ENCODE data around the gene RGP1.
A peak's percentile ranks its signal among the peaks of the same experiment; 100 is the strongest.

Gene RGP1

GRCh38 chr9:35791297-35791921 is 42.3 kb downstream of the RGP1 start, which contains the start of gene NPR2:
Gene NPR2, plus strand, starts transcription at chr9:35791591. Its CDS starts 818 bp downstream, at chr9:35792409.
- TF ChIP-seq, protein P1, sequence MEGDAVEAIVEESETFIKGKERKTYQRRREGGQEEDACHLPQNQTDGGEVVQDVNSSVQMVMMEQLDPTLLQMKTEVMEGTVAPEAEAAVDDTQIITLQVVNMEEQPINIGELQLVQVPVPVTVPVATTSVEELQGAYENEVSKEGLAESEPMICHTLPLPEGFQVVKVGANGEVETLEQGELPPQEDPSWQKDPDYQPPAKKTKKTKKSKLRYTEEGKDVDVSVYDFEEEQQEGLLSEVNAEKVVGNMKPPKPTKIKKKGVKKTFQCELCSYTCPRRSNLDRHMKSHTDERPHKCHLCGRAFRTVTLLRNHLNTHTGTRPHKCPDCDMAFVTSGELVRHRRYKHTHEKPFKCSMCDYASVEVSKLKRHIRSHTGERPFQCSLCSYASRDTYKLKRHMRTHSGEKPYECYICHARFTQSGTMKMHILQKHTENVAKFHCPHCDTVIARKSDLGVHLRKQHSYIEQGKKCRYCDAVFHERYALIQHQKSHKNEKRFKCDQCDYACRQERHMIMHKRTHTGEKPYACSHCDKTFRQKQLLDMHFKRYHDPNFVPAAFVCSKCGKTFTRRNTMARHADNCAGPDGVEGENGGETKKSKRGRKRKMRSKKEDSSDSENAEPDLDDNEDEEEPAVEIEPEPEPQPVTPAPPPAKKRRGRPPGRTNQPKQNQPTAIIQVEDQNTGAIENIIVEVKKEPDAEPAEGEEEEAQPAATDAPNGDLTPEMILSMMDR (IDR thresholded peaks at IDR 0.05), result no peak
- Mint-ChIP-seq H3K4me3 (peak within 1 kb of the TSS; percentile 77), H3K27ac (peak within 1 kb of the TSS; percentile 62), H3K27me3 (ENCODE audit: low read depth, poor library complexity) (peaks cover 4% of the 10 kb centered on the region), H3K4me1 (peaks cover 44% of the 10 kb centered on the region), H3K36me3 (ENCODE audit: low read depth) (peaks cover 10% of the 10 kb centered on the region), H3K9me3 (no peaks in the 10 kb centered on the region)
- DNase-seq, result peak; percentile 72

GRCh38 chr9:35792024-35792813 is 43.1 kb downstream of the RGP1 start:
- peak overlapping the region; percentile 57 for H3K4me3 Mint-ChIP-seq
- peak; percentile 10 for DNase-seq
- H3K27me3 Mint-ChIP-seq (ENCODE audit: low read depth, poor library complexity), result peaks cover 4% of the 10 kb centered on the region
- peaks cover 7% of the 10 kb centered on the region for H3K36me3 Mint-ChIP-seq (ENCODE audit: low read depth)
- no peak overlapping the region for H3K27ac Mint-ChIP-seq
- H3K4me1 Mint-ChIP-seq, result peaks cover 52% of the 10 kb centered on the region
- TF ChIP-seq, protein P1 (IDR thresholded peaks at IDR 0.05), result no peak
- no peaks in the 10 kb centered on the region for H3K9me3 Mint-ChIP-seq

DNA sequence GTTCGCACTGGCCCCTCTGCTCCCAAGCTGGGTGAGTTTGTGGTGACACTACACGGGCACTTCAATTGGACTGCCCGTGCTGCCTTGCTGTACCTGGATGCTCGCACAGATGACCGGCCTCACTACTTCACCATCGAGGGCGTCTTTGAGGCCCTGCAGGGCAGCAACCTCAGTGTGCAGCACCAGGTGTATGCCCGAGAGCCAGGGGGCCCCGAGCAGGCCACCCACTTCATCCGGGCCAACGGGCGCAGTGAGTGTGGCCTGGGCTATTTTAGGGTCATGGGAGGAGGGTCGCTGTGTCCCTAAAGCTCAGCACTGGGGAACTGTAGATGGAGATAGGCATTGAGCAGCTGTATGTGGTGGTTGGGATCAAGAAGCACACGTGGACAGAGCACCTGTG is 43.7 kb downstream of the RGP1 start:
- peaks cover 57% of the 10 kb centered on the region for H3K4me1 Mint-ChIP-seq
- H3K4me3 Mint-ChIP-seq, result peak overlapping the region; percentile 57
- TF ChIP-seq, protein P1 (IDR thresholded peaks at IDR 0.05), result no peak
- no peak for DNase-seq
- peak overlapping the region; percentile 23 for H3K27ac Mint-ChIP-seq
- H3K36me3 Mint-ChIP-seq (ENCODE audit: low read depth), result peaks cover under 1% of the 10 kb centered on the region
- no peaks in the 10 kb centered on the region for H3K9me3 Mint-ChIP-seq
- H3K27me3 Mint-ChIP-seq (ENCODE audit: low read depth, poor library complexity), result peaks cover 4% of the 10 kb centered on the region

DNA sequence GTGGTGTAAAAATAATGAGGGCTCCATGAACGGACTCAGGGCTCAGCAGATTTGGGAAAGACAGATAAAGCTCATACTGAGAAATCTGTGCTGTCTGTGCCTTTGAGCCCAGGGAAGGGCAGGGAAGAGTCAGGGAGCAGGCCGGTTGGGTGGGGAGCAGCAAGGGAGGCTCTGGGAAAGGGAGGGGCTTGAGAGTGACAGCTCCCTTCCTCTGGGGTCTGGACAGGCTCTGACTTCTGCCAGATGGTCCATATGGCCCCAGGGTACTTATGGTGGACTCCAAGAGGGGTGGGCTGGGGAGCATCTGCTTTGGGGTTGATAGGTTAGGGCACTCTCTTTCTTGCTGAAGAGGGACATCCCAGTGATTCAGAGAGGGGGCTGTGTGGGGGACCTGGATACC is 44.4 kb downstream of the RGP1 start:
- Mint-ChIP-seq H3K4me1 (peaks cover 63% of the 10 kb centered on the region), H3K27ac (no peak overlapping the region), H3K27me3 (ENCODE audit: low read depth, poor library complexity) (peaks cover 4% of the 10 kb centered on the region)

DNA sequence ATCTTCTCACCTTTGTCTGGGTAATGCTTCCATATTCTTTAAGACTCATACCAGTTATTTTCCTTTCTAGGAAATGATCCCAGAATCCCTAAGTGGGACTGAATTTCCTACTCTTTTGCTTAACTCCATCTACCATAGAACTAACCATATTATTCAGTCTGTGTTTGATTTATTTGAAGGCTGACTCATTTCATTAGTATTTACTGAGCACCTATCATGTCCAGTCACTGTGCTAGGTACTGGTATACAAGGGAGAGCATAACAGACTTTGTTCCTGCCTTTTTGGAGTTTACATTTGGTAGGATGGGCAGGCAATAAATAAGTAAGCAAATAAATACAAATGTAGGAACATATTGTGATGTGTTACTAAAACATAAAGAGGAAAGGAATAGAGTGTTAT is 46.6 kb downstream of the RGP1 start:
- H3K36me3 Mint-ChIP-seq (ENCODE audit: low read depth), result peaks cover 8% of the 10 kb centered on the region
- no peaks in the 10 kb centered on the region for H3K9me3 Mint-ChIP-seq
- H3K4me3 Mint-ChIP-seq, result no peak overlapping the region
- DNase-seq, result no peak
- TF ChIP-seq, protein P1 (IDR thresholded peaks at IDR 0.05), result no peak
- H3K27ac Mint-ChIP-seq, result no peak overlapping the region
- peaks cover under 1% of the 10 kb centered on the region for H3K27me3 Mint-ChIP-seq (ENCODE audit: low read depth, poor library complexity)
- H3K4me1 Mint-ChIP-seq, result peaks cover 57% of the 10 kb centered on the region

More for the DNA sequence above, 44.4 kb downstream of the RGP1 start:
- TF ChIP-seq, protein P1 (IDR thresholded peaks at IDR 0.05), result no peak
- H3K9me3 Mint-ChIP-seq, result no peaks in the 10 kb centered on the region
- H3K36me3 Mint-ChIP-seq (ENCODE audit: low read depth), result no peaks in the 10 kb centered on the region
- no peak for DNase-seq
- H3K4me3 Mint-ChIP-seq, result peak overlapping the region; percentile 54

All from nephron progenitor cell (in vitro differentiated cells).